Spleen (tissue), 11 donors: ENCODE results near the gene GRIK1. TPM values are rescaled to one million over a fixed set of nuclear protein-coding genes. Genes with fewer than 3 reads are reported as not detected.

ENCODE experiments used
- DNase-seq: peaks from one replicate; pipeline ENCODE4 v3.0.0-alpha.2; 2020
- H3K27ac ChIP-seq, 8 donors: fragments of 200-600 bp; sonication (generic) in 7 of 8; 1 replicate in 4 of 8; 2 replicates in 4 of 8; pipeline versions ENCODE4 v1.5.0 to v1.8.0; 2016 to 2021; ENCODE audit warnings: inconsistent platforms in 4 of 8, mild to moderate bottlenecking in 4 of 8, moderate library complexity in 1 of 8
- H3K27me3 ChIP-seq, 7 donors: fragments of 200-600 bp; sonication (generic) in 6 of 7; replicated peaks in 1 of 7; 1 replicate in 4 of 7; 2 replicates in 3 of 7; pipeline versions ENCODE4 v1.5.0 to v1.8.0; 2016 to 2021; ENCODE audit warnings: inconsistent platforms in 3 of 7, mild to moderate bottlenecking in 1 of 7
- H3K36me3 ChIP-seq, 6 donors: fragments of 200-600 bp; sonication (generic) in 5 of 6; 1 replicate in 4 of 6; 2 replicates in 2 of 6; pipeline versions ENCODE4 v1.5.0 to v1.8.0; 2016 to 2021; ENCODE audit warnings: inconsistent platforms in 2 of 6
- H3K4me1 ChIP-seq, 6 donors: fragments of 200-600 bp; sonication (generic) in 5 of 6; 1 replicate in 3 of 6; 2 replicates in 3 of 6; pipeline versions ENCODE4 v1.5.0 to v1.8.0; 2016 to 2021; ENCODE audit warnings: inconsistent platforms in 3 of 6
- H3K4me3 ChIP-seq, 8 donors: fragments of 200-600 bp; sonication (generic) in 7 of 8; 1 replicate in 4 of 8; 2 replicates in 4 of 8; pipeline versions ENCODE4 v1.5.0 to v1.8.0; 2016 to 2021; ENCODE audit warnings: inconsistent platforms in 4 of 8, mild to moderate bottlenecking in 4 of 8, moderate library complexity in 2 of 8
- H3K9me3 ChIP-seq, 8 donors: fragments of 200-600 bp; sonication (generic) in 7 of 8; 1 replicate in 4 of 8; 2 replicates in 4 of 8; pipeline versions ENCODE4 v1.5.0 to v1.8.0; 2016 to 2021; ENCODE audit warnings: inconsistent platforms in 4 of 8
- CTCF ChIP-seq, 11 experiments: fragments of 200-600 bp in 7 of 11; fragments of 450-650 bp in 4 of 11; sonication (generic) in 4 of 11; IDR thresholded peaks in 8 of 11; conservative IDR thresholded peaks in 3 of 11; 1 replicate in 7 of 11; 2 replicates in 4 of 11; pipeline versions ENCODE4 v1.4.0 to v1.8.0; 2016 to 2021; ENCODE audit warnings: antibody characterized with exemption in 11 of 11, inconsistent platforms in 4 of 11, mild to moderate bottlenecking in 1 of 11
- POLR2A ChIP-seq, 3 donors: fragments of 450-650 bp; IDR thresholded peaks; one replicate each; pipeline ENCODE4 v1.5.1; 2017; ENCODE audit warnings: antibody characterized with exemption in 3 of 3, mild to moderate bottlenecking in 1 of 3
- POLR2AphosphoS5 ChIP-seq, 3 donors: sonication (generic); formaldehyde crosslinking; IDR thresholded peaks; one replicate each; pipeline ENCODE4 v1.5.1; 2017; ENCODE audit warnings: antibody characterized with exemption in 3 of 3
- WGBS, 5 donors: extraction: QIAGEN DNeasy Blood & Tissue Kit in 3 of 5; methylation state at CpG; one replicate each; pipeline versions ENCODE4 v1.1.5 to v1.1.7; 2013 to 2018; 5-methylcytosine and 5-hydroxymethylcytosine counted together
- intact Hi-C: fragments of 100-400 bp; cut with DNase I; formaldehyde crosslinking; loops from one replicate; pipeline ENCODE4 v1.15.0; 2023; ENCODE audit warnings: low total_unique reads
- polyA plus RNA-seq, 3 donors: library from polyadenylated mRNA; stranded (reverse); fragments of 200-250 nt; gene quantifications; one replicate each; pipeline ENCODE4 v1.2.1, GENCODE V29; 2013
- total RNA-seq, 7 donors: library from RNA; depleted of rRNA in 3 of 7; stranded (reverse); fragments of >200 nt in 3 of 7; fragmentation: NEBNext Ultra II Directional in 4 of 7; extraction: Animal tissue kit (Norgen Biotek cat#: 25700) in 4 of 7; gene quantifications; one replicate each; pipeline versions ENCODE4 v1.1.0 to v1.2.1, GENCODE V29; 2016 to 2021
- donor health status: healthy with polysubstance abuse.
- donor health status: DM: no; HTN: no; CAD: no; lungs with moderate emphysema.
- donor health status: DM: no; HTN: no; CAD: no.
- donor health status: Bipolar disorder and iron deficiency.
- donor health status: healthy.
- donor health status: DM: no; HTN: no; CAD: no.
- donor health status: DM: yes; HTN: yes; CAD: no.

The GRIK1 gene
- total and polyA plus RNA-seq, 10 donors, result 0.02 to 0.17 (median 0.04) TPM; not detected in 7

GRCh38 chr21:29669416-29669815 lies 270.4 kb downstream of the GRIK1 start:
- no peak for DNase-seq
- 65 to 94% (median 89%) methylated on average over 2 of the region's 2 CpGs for WGBS, 5 donors
- Histone ChIP-seq H3K9me3 (no peaks in the 10 kb centered on the region), H3K36me3 (no peaks in the 10 kb centered on the region), H3K4me3 (no peak overlapping the region), H3K27ac (no peak overlapping the region), H3K4me1 (peaks cover 0 to 3% (median 0%) of the 10 kb centered on the region in 6 donors), H3K27me3 (no peaks in the 10 kb centered on the region)
- intact Hi-C loops, result no loop called here
- TF ChIP-seq CTCF (IDR thresholded peaks at IDR 0.05 in 8 of 11, conservative IDR thresholded peaks at IDR 0.05 in 3 of 11), result no peak

DNA sequence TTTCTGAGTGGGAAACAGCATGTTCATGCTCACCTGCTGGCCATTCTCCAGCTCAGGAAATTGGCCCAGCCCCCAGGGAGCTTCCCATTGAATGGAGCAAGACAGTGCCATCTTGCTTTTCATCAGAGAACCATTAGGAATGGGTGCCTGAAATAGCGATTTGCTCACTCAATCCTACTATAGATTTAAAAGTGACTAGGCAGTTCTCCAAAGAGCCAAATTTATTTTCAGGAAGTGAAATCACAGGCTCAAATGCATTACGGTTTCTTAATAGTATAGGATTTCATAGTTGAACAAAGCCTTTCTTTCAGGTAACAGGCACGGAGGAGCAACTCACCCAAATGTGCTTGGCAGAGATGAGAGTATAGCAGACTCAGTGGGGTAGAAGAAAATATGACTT lies 272.1 kb downstream of the GRIK1 start:
- Histone ChIP-seq H3K27ac (no peak overlapping the region), H3K27me3 (no peaks in the 10 kb centered on the region), H3K36me3 (no peaks in the 10 kb centered on the region), H3K4me1 (peaks cover 0 to 3% (median 0%) of the 10 kb centered on the region in 6 donors), H3K9me3 (no peaks in the 10 kb centered on the region), H3K4me3 (no peak overlapping the region)
- intact Hi-C loops, result no loop called here
- DNase-seq, result no peak
- TF ChIP-seq POLR2AphosphoS5 (IDR thresholded peaks at IDR 0.05), result no peak
- no peak for TF ChIP-seq POLR2A (IDR thresholded peaks at IDR 0.05)
- TF ChIP-seq CTCF (IDR thresholded peaks at IDR 0.05 in 8 of 11, conservative IDR thresholded peaks at IDR 0.05 in 3 of 11), result no peak
- WGBS, 5 donors, result 38 to 58% (median 54%) methylated on average over 3 of the region's 3 CpGs

- H3K27ac ChIP-seq, result no peak overlapping the region
- WGBS, 5 donors, result 11 to 44% (median 18%) methylated on average over 1 of the region's 1 CpG
- no peak overlapping the region for H3K4me3 ChIP-seq
- H3K36me3 ChIP-seq, result no peaks in the 10 kb centered on the region
- TF ChIP-seq CTCF (IDR thresholded peaks at IDR 0.05 in 8 of 11, conservative IDR thresholded peaks at IDR 0.05 in 3 of 11), result no peak
- no peaks in the 10 kb centered on the region for H3K27me3 ChIP-seq
- peaks cover 0 to 3% (median 0%) of the 10 kb centered on the region in 6 donors for H3K4me1 ChIP-seq
- DNase-seq, result no peak
- no peaks in the 10 kb centered on the region for H3K9me3 ChIP-seq
- intact Hi-C loops, result no loop called here
Observed at GRCh38 chr21:29664615-29665014, 275.2 kb downstream of the GRIK1 start.

DNA sequence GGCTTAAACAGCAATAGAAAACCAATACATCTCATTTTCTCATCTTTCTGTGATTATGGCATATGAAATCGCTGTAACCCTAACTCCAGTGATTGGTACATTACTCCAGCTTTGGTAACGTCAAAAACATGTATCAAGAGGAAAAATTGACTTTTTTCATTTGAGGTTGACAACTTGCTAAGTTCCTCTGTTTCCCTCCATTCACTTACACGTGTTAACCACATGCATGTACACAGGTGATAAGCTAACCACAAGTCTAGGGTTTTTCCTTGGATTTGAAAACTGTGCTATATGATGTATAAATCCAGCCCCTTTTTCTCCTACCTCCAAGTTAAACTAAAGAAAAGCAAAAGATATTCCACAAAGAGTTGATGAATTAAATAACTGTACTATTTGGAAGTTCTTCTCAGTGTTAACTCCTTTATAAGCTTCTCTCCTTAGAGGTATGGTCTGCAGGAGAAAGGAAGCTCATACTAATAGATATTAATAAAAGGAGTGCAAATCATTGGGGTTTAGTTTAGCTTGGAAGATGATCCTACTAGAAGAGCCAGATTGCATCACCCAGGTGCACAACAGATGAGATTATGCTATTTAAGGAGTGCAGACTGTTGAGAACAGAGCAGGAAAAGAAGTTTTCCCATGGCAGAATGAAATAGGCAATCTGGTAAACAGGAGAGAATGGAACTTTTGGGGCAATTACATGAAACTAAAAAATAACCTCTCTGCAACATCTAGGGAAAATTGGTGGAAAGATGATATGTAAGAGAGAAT lies 277.9 kb downstream of the GRIK1 start:
- no peaks in the 10 kb centered on the region for H3K9me3 ChIP-seq
- H3K4me1 ChIP-seq, result peaks cover 0 to 9% (median 4%) of the 10 kb centered on the region in 6 donors
- no peak for DNase-seq
- H3K36me3 ChIP-seq, result no peaks in the 10 kb centered on the region
- no peak overlapping the region for H3K27ac ChIP-seq
- H3K4me3 ChIP-seq, result no peak overlapping the region
- 52 to 72% (median 65%) methylated on average over 3 of the region's 3 CpGs for WGBS, 5 donors
- H3K27me3 ChIP-seq, result no peaks in the 10 kb centered on the region
- intact Hi-C loops, result no loop called here
- TF ChIP-seq POLR2AphosphoS5 (IDR thresholded peaks at IDR 0.05), result no peak
- TF ChIP-seq CTCF (IDR thresholded peaks at IDR 0.05 in 8 of 11, conservative IDR thresholded peaks at IDR 0.05 in 3 of 11), result no peak
- TF ChIP-seq POLR2A (IDR thresholded peaks at IDR 0.05), result no peak
